K562 (cell line): ENCODE measurements around the gene FHIT. TPM values are rescaled to one million over a fixed set of nuclear protein-coding genes. Genes with fewer than 3 reads are reported as not detected.

ENCODE experiments used
- ATAC-seq: fragments of 200-7000 bp; cut with Tn5 transposase; 3 replicates; pipeline ENCODE4 v1.9.1; 2020; ENCODE audit warnings: moderate library complexity
- BruUV-seq: library from RNA; stranded (reverse); fragments of 400-500 nt; replicated peaks from 2 replicates; lab custom pipeline; 2021; lab: Mats Ljungman, UMichigan
- CTCF ChIA-PET: fragments of 300-600 bp; formaldehyde crosslinking; extraction: SDS; loops from one replicate; lab custom pipeline; 2021; ENCODE audit warnings: low intra/inter-chr PET ratio; lab: Yijun Ruan, JAX
- POLR2A ChIA-PET: fragments of 300-600, 350-650 bp; sonication (Branson Sonifier 250); formaldehyde crosslinking; extraction: SDS; loops from one replicate; lab custom pipeline; 2021; ENCODE audit warnings: antibody characterized with exemption, inconsistent platforms; lab: Yijun Ruan, JAX
- DNase-seq, 4 experiments: peaks; one replicate each; pipeline versions ENCODE4 v3.0.0 to v3.0.0-alpha.2; 2011 to 2018; ENCODE audit warnings: low spot score in 3 of 4, mixed read lengths in 3 of 4; ENCODE audit errors: extremely low read depth in 1 of 4
- FAIRE-seq: peaks from 2 replicates; lab custom pipeline; 2011; peaks lifted over from hg19 to GRCh38; lab: Jason Lieb, UNC
- H2AFZ ChIP-seq: 2 replicates; pipeline ENCODE4 v1.6.0; 2011; ENCODE audit warnings: low read depth, low read length, control low read depth, inconsistent platforms
- H3K27ac ChIP-seq: fragments of 200-600 bp; 3 replicates; pipeline ENCODE4 v1.8.0; 2011; ENCODE audit warnings: low read depth, mild to moderate bottlenecking, control low read depth, inconsistent platforms, low read length, moderate library complexity, mixed read lengths; ENCODE audit errors: extremely low read depth
- H3K27me3 ChIP-seq, 2 experiments: fragments of 300-600 bp in 1 of 2; 2 replicates in 1 of 2; 3 replicates in 1 of 2; pipeline versions ENCODE4 v1.6.0 to v1.8.0; 2011; ENCODE audit warnings: inconsistent platforms in 2 of 2, low read length in 2 of 2, mild to moderate bottlenecking in 1 of 2, mixed read lengths in 1 of 2, moderate library complexity in 1 of 2; ENCODE audit not compliant: control insufficient read depth in 2 of 2, insufficient read depth in 2 of 2
- H3K36me3 ChIP-seq: fragments of 300-600 bp; 3 replicates; pipeline ENCODE4 v1.8.0; 2011; ENCODE audit warnings: mild to moderate bottlenecking, low read length, inconsistent platforms; ENCODE audit not compliant: control insufficient read depth, insufficient read depth
- H3K4me1 ChIP-seq, 2 experiments: fragments of 200-600 bp in 1 of 2; replicated peaks in 1 of 2; 2 replicates in 1 of 2; 3 replicates in 1 of 2; pipeline versions ENCODE4 v1.5.1 to v1.8.0; 2011; ENCODE audit warnings: inconsistent platforms in 2 of 2, low read length in 2 of 2, mild to moderate bottlenecking in 1 of 2, mixed read lengths in 1 of 2, moderate library complexity in 1 of 2; ENCODE audit not compliant: control insufficient read depth in 2 of 2, insufficient read depth in 2 of 2
- H3K4me2 ChIP-seq: 2 replicates; pipeline ENCODE4 v1.6.1; 2011; ENCODE audit warnings: low read length, control low read depth, inconsistent platforms, mixed read lengths; ENCODE audit not compliant: insufficient read depth
- H3K4me3 ChIP-seq: fragments of 200-600 bp; sonication (generic), shearing (Covaris generic); 2 replicates; pipeline ENCODE4 v1.5.1; 2016; ENCODE audit warnings: control low read depth, inconsistent platforms
- H3K79me2 ChIP-seq: fragments of 200-600 bp; 3 replicates; pipeline ENCODE4 v1.8.0; 2011; ENCODE audit warnings: low read length, inconsistent platforms; ENCODE audit not compliant: control insufficient read depth, insufficient read depth
- H3K9ac ChIP-seq, 2 experiments: 2 replicates each; pipeline versions ENCODE4 v1.6.0 to v1.6.1; 2011; ENCODE audit warnings: low read depth in 2 of 2, low read length in 2 of 2, control low read depth in 1 of 2, inconsistent platforms in 1 of 2, mild to moderate bottlenecking in 1 of 2, mixed read lengths in 1 of 2; ENCODE audit not compliant: insufficient read depth in 1 of 2
- H3K9me1 ChIP-seq: one replicate; pipeline ENCODE4 v1.6.0; 2011; ENCODE audit warnings: inconsistent platforms, mild to moderate bottlenecking, low read length, moderate library complexity; ENCODE audit not compliant: control insufficient read depth, insufficient read depth
- H3K9me3 ChIP-seq: replicated peaks from 2 replicates; pipeline ENCODE4 v1.5.1; 2011; ENCODE audit warnings: low read depth, low read length, inconsistent platforms; ENCODE audit not compliant: control insufficient read depth, insufficient read depth
- H4K20me1 ChIP-seq: replicated peaks from 2 replicates; pipeline ENCODE4 v1.6.1; 2011; ENCODE audit warnings: low read length, inconsistent platforms, mixed read lengths; ENCODE audit not compliant: control insufficient read depth, insufficient read depth
- JUNB ChIP-seq: fragments of 450-650 bp; formaldehyde crosslinking; conservative IDR thresholded peaks from 2 replicates; pipeline ENCODE4 v1.4.0; 2020; ENCODE audit warnings: mild to moderate bottlenecking
- NFE2 ChIP-seq: IDR thresholded peaks from 2 replicates; pipeline ENCODE4 v1.6.1; 2014; ENCODE audit warnings: antibody characterized with exemption, low read depth
- ZNF592 ChIP-seq: fragments of 450-650 bp; IDR thresholded peaks from 2 replicates; pipeline ENCODE4 v1.6.1; 2017; ENCODE audit warnings: antibody characterized with exemption, mild to moderate bottlenecking
- WGBS: fragments of 100-300 bp; shearing (Covaris generic); methylation state at CpG from one replicate; pipeline ENCODE4 v1.1.6; 2016; ENCODE audit warnings: low coverage, mixed read lengths; ENCODE audit not compliant: insufficient coverage; ENCODE audit errors: missing lambda C conversion rate; 5-methylcytosine and 5-hydroxymethylcytosine counted together
- in situ Hi-C: fragments of 300-500 bp; cut with MboI; formaldehyde crosslinking; loops from 4 replicates; pipeline ENCODE4 v1.15.0; 2018; ENCODE audit warnings: inconsistent platforms, mixed read lengths
- intact Hi-C: fragments of 100-400 bp; cut with micrococcal nuclease; formaldehyde crosslinking; loops from 2 replicates; pipeline ENCODE4 v1.14.2; 2022
- polyA plus RNA-seq, 8 experiments: library from polyadenylated mRNA; depleted of rRNA in 4 of 8; stranded (reverse) in 5 of 8; unstranded in 3 of 8; fragments of >200 nt; fragmentation: Nextera tagmentation in 2 of 8; fragmentation: Illumina TruSeq in 1 of 8; extraction: Ambion mirVana in 2 of 8; extraction: Trizol in 1 of 8; gene quantifications; 2 replicates each; pipeline versions ENCODE4 v1.2.1 to v1.2.3, GENCODE V29; 2011 to 2014; ENCODE audit warnings: inconsistent platforms in 1 of 8, missing spikeins in 1 of 8
- total RNA-seq, 7 experiments: library from RNA; depleted of rRNA in 6 of 7; stranded (reverse); fragments of >200 nt in 6 of 7; fragmentation: Illumina TruSeq in 2 of 7; extraction: Trizol in 2 of 7; gene quantifications; 2 replicates each; pipeline versions ENCODE4 v1.2.1 to v1.2.3, GENCODE V29; 2011 to 2021; ENCODE audit warnings: low replicate concordance in 1 of 7
- TF ChIP-seq, protein P1 (sequence below), 2 experiments: fragments of 450-650 bp; IDR thresholded peaks; 2 replicates each; pipeline ENCODE4 v1.6.1; 2016

Gene FHIT
- total and polyA plus RNA-seq, 9 of the 15 experiments (the other 6 are each of a cell fraction or from before 2014, with no cell fraction given), result 1.7 to 9.1 (median 4.3) TPM

DNA sequence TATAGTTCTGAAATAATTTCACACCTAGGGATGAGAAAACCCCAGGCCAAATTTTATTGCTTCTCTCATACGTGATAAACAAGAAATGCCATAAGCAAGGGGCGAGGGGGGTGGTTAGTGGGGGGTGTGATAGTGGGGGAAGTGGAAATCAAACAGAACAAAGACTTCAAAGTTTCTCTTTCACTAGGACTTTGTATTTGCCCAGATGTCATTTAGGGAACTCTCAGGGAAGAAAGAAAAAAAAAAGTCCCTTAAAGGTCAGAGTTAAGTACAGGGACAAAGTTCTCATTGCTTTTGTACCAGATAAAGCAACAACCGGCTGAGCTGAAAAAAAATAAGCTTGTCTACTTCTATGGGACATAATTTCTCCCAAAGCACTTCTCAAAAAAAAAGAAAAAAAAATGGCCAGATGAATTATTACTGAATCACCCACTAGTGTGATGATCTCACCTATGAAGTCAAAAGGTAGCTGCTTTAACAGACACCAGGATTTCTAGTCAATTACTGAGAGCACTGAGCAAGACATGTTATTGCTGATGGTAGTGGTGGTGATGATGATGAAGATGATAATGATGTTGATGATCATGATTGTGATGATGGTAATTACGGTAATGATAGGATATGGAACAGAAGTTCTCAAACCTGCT is 56.2 kb downstream of the FHIT start:
- ChIA-PET CTCF (no interaction called here), POLR2A (no interaction called here)
- WGBS, result 69% methylated on average over 2 of the region's 4 CpGs
- H3K4me1 ChIP-seq, result no peaks in the 10 kb centered on the region
- ATAC-seq, result no peak
- no peaks in the 10 kb centered on the region for H3K36me3 ChIP-seq
- no peaks in the 10 kb centered on the region for H3K27me3 ChIP-seq
- H3K79me2 ChIP-seq, result no peaks in the 10 kb centered on the region
- no peaks in the 10 kb centered on the region for H3K9me1 ChIP-seq
- no TSS peak for BruUV-seq
- FAIRE-seq, result no peak
- TF ChIP-seq, protein P1, sequence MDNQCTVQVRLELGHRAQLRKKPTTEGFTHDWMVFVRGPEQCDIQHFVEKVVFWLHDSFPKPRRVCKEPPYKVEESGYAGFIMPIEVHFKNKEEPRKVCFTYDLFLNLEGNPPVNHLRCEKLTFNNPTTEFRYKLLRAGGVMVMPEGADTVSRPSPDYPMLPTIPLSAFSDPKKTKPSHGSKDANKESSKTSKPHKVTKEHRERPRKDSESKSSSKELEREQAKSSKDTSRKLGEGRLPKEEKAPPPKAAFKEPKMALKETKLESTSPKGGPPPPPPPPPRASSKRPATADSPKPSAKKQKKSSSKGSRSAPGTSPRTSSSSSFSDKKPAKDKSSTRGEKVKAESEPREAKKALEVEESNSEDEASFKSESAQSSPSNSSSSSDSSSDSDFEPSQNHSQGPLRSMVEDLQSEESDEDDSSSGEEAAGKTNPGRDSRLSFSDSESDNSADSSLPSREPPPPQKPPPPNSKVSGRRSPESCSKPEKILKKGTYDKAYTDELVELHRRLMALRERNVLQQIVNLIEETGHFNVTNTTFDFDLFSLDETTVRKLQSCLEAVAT (IDR thresholded peaks at IDR 0.05), result 0 out of 4 replicates have a peak, but pooled peaks of 1 of the 2 experiments have one; percentile 24
- no peak for TF ChIP-seq JUNB (CRISPR knock-in tag)
- TF ChIP-seq ZNF592, result no peak
- TF ChIP-seq NFE2, result no peak
- no peak overlapping the region for H2AFZ ChIP-seq
- no peak overlapping the region for H3K27ac ChIP-seq
- in situ Hi-C loops, result no loop called here
- intact Hi-C loops, result no loop called here
- no peaks in the 10 kb centered on the region for H4K20me1 ChIP-seq
- no peaks in the 10 kb centered on the region for H3K9me3 ChIP-seq
- no peak overlapping the region for H3K9ac ChIP-seq
- no peak overlapping the region for H3K4me3 ChIP-seq
- H3K4me2 ChIP-seq, result no peak overlapping the region
- DNase-seq, result no peak
